ENCODE measurements around the gene MAP6. TPM values are rescaled to one million over a fixed set of nuclear protein-coding genes. Genes with fewer than 3 reads are reported as not detected.

MAP6 gene
- total RNA-seq, 1 donor from 2014 or later = 13.5 TPM

- no peak for DNase-seq (ENCODE audit: low spot score)
Observed at GRCh38 chr11:75632450-75632849, 36.4 kb downstream of the MAP6 start.

GRCh38 chr11:75631086-75631730 lies 37.6 kb downstream of the MAP6 start:
- DNase-seq (ENCODE audit: low spot score) = no peak

- DNase-seq (ENCODE audit: low spot score) = no peak
Observed at GRCh38 chr11:75627906-75628668, 40.8 kb downstream of the MAP6 start.

GRCh38 chr11:75626889-75627529 lies 41.8 kb downstream of the MAP6 start:
- no peak for DNase-seq (ENCODE audit: low spot score)

GRCh38 chr11:75625991-75626888 lies 42.6 kb downstream of the MAP6 start:
- no peak for DNase-seq (ENCODE audit: low spot score)

GRCh38 chr11:75625021-75625420 lies 43.8 kb downstream of the MAP6 start:
- no peak for DNase-seq (ENCODE audit: low spot score)

GRCh38 chr11:75616281-75616680 lies 52.6 kb downstream of the MAP6 start:
- no peak for DNase-seq (ENCODE audit: low spot score)

GRCh38 chr11:75615751-75616150 lies 53.1 kb downstream of the MAP6 start:
- no peak for DNase-seq (ENCODE audit: low spot score)

GRCh38 chr11:75611823-75612222 lies 57.0 kb downstream of the MAP6 start:
- DNase-seq (ENCODE audit: low spot score) = no peak

- DNase-seq (ENCODE audit: low spot score) = no peak
Observed at GRCh38 chr11:75606099-75606498, 62.7 kb downstream of the MAP6 start.

- DNase-seq (ENCODE audit: low spot score) = no peak
Observed at GRCh38 chr11:75603791-75604736, 64.8 kb downstream of the MAP6 start.

GRCh38 chr11:75602951-75603350 lies 65.9 kb downstream of the MAP6 start:
- DNase-seq (ENCODE audit: low spot score) = no peak

GRCh38 chr11:75601494-75601893 lies 67.3 kb downstream of the MAP6 start:
- DNase-seq (ENCODE audit: low spot score) = no peak

GRCh38 chr11:75600356-75600755 lies 68.5 kb downstream of the MAP6 start:
- DNase-seq (ENCODE audit: low spot score) = no peak

- DNase-seq (ENCODE audit: low spot score) = no peak
Observed at GRCh38 chr11:75598900-75599299, 69.9 kb downstream of the MAP6 start.

- no peak for DNase-seq (ENCODE audit: low spot score)
Observed at GRCh38 chr11:75598264-75598663, 70.6 kb downstream of the MAP6 start.

GRCh38 chr11:75597636-75598035 lies 71.2 kb downstream of the MAP6 start:
- DNase-seq (ENCODE audit: low spot score) = no peak

- DNase-seq (ENCODE audit: low spot score) = no peak
Observed at GRCh38 chr11:75596914-75597313, 71.9 kb downstream of the MAP6 start.

- no peak for DNase-seq (ENCODE audit: low spot score)
Observed at GRCh38 chr11:75595429-75595828, 73.4 kb downstream of the MAP6 start.

GRCh38 chr11:75594211-75594610 lies 74.6 kb downstream of the MAP6 start:
- no peak for DNase-seq (ENCODE audit: low spot score)

Data from ureter (tissue), 1 donor.